ENCODE data around the gene TPGS2.

GRCh38 chr18:36783792-36784191 lies 45.0 kb downstream of the TPGS2 start:
- TF ChIP-seq POLR2A (IDR thresholded peaks at IDR 0.05; ENCODE audit: low read depth, low read length) (no peak), POLR2AphosphoS5 (IDR thresholded peaks at IDR 0.05; ENCODE audit: low read depth, low read length) (no peak)
